Muscle layer of colon (tissue), 2 donors: ENCODE results near the gene WWOX.

Experiments used
- H3K27ac ChIP-seq: one replicate; pipeline ENCODE4 v1.7.0; 2013; ENCODE audit warnings: low read depth, mild to moderate bottlenecking, low read length, moderate library complexity
- H3K27me3 ChIP-seq, 2 donors: one replicate each; pipeline ENCODE4 v1.7.0; 2013; ENCODE audit warnings: low read length in 2 of 2, mild to moderate bottlenecking in 2 of 2; ENCODE audit not compliant: insufficient read depth in 2 of 2, control insufficient read depth in 1 of 2
- H3K36me3 ChIP-seq: one replicate; pipeline ENCODE4 v1.7.0; 2013; ENCODE audit warnings: mild to moderate bottlenecking, low read length; ENCODE audit not compliant: insufficient read depth
- H3K4me1 ChIP-seq: one replicate; pipeline ENCODE4 v1.7.0; 2013; ENCODE audit warnings: mild to moderate bottlenecking, low read length; ENCODE audit not compliant: insufficient read depth
- H3K4me3 ChIP-seq, 2 donors: one replicate each; pipeline ENCODE4 v1.7.0; 2013; ENCODE audit warnings: low read length in 2 of 2, low read depth in 1 of 2, mild to moderate bottlenecking in 1 of 2, moderate library complexity in 1 of 2
- H3K9ac ChIP-seq: one replicate; pipeline ENCODE4 v1.7.0; 2013; ENCODE audit warnings: low read length
- H3K9me3 ChIP-seq: one replicate; pipeline ENCODE4 v1.7.0; 2013; ENCODE audit warnings: mild to moderate bottlenecking, low read length
- donor health status: abdominal sarcoma.
- donor health status: Adenocarcinoma of cecum.

Gene WWOX

GRCh38 chr16:79130616-79131015 is 1031.2 kb downstream of the WWOX start:
- H3K4me3 ChIP-seq: no peak overlapping the region
- H3K36me3 ChIP-seq: no peaks in the 10 kb centered on the region
- H3K9ac ChIP-seq: no peak overlapping the region
- H3K9me3 ChIP-seq: no peaks in the 10 kb centered on the region
- no peaks in the 10 kb centered on the region for H3K27me3 ChIP-seq
- peaks cover 19% of the 10 kb centered on the region for H3K4me1 ChIP-seq
- H3K27ac ChIP-seq: no peak overlapping the region

GRCh38 chr16:79131321-79132075 is 1032.0 kb downstream of the WWOX start:
- no peak overlapping the region for H3K9ac ChIP-seq
- H3K4me3 ChIP-seq: no peak overlapping the region
- no peaks in the 10 kb centered on the region for H3K27me3 ChIP-seq
- H3K27ac ChIP-seq: no peak overlapping the region
- H3K36me3 ChIP-seq: no peaks in the 10 kb centered on the region
- H3K9me3 ChIP-seq: no peaks in the 10 kb centered on the region
- peaks cover 19% of the 10 kb centered on the region for H3K4me1 ChIP-seq

GRCh38 chr16:79132701-79133100 is 1033.2 kb downstream of the WWOX start:
- Histone ChIP-seq H3K4me1 (peaks cover 19% of the 10 kb centered on the region), H3K27ac (no peak overlapping the region), H3K9me3 (no peaks in the 10 kb centered on the region), H3K4me3 (no peak overlapping the region), H3K27me3 (no peaks in the 10 kb centered on the region), H3K36me3 (no peaks in the 10 kb centered on the region), H3K9ac (no peak overlapping the region)

- Histone ChIP-seq H3K4me3 (no peak overlapping the region), H3K9me3 (no peaks in the 10 kb centered on the region), H3K9ac (no peak overlapping the region)
These were observed 1034.8 kb downstream of the WWOX start for GRCh38 chr16:79134300-79134699.

DNA sequence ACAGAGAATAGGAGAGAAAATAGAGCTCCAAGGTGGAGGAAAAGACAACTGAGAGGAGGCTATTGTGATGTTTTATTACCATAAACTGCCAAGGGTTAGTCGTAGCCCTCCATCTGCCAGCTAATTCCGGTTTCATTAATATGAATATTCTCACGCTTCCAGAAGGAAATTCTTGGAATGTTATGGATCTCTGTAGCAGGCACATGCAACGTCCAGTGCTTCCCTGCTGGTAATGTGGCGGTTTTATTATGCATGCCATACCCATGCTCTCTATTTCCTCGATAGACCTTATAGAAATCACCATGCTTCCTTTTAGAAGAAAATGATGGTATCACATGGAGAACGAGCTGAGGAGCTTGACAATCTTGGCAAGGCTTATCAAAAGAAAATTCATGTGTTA is 1037.5 kb downstream of the WWOX start:
- H3K27ac ChIP-seq: no peak overlapping the region
- H3K27me3 ChIP-seq: no peaks in the 10 kb centered on the region
- H3K9ac ChIP-seq: no peak overlapping the region
- no peaks in the 10 kb centered on the region for H3K36me3 ChIP-seq
- H3K4me3 ChIP-seq: no peak overlapping the region
- no peaks in the 10 kb centered on the region for H3K9me3 ChIP-seq
- peaks cover 19% of the 10 kb centered on the region for H3K4me1 ChIP-seq

More at GRCh38 chr16:79134300-79134699, 1034.8 kb downstream of the WWOX start:
- Histone ChIP-seq H3K27me3 (no peaks in the 10 kb centered on the region), H3K27ac (no peak overlapping the region), H3K36me3 (no peaks in the 10 kb centered on the region), H3K4me1 (peaks cover 19% of the 10 kb centered on the region)

- no peak overlapping the region for H3K27ac ChIP-seq
- H3K36me3 ChIP-seq: no peaks in the 10 kb centered on the region
- H3K9me3 ChIP-seq: no peaks in the 10 kb centered on the region
- no peak overlapping the region for H3K9ac ChIP-seq
- no peaks in the 10 kb centered on the region for H3K27me3 ChIP-seq
- no peak overlapping the region for H3K4me3 ChIP-seq
- H3K4me1 ChIP-seq: peaks cover 13% of the 10 kb centered on the region
These were observed 1038.0 kb downstream of the WWOX start for GRCh38 chr16:79137426-79137939.

GRCh38 chr16:79139799-79140198 is 1040.3 kb downstream of the WWOX start:
- no peaks in the 10 kb centered on the region for H3K36me3 ChIP-seq
- H3K9ac ChIP-seq: no peak overlapping the region
- H3K4me1 ChIP-seq: no peaks in the 10 kb centered on the region
- no peak overlapping the region for H3K4me3 ChIP-seq
- H3K27ac ChIP-seq: no peak overlapping the region
- no peaks in the 10 kb centered on the region for H3K9me3 ChIP-seq
- no peaks in the 10 kb centered on the region for H3K27me3 ChIP-seq

GRCh38 chr16:79143026-79143425 is 1043.6 kb downstream of the WWOX start:
- H3K36me3 ChIP-seq: no peaks in the 10 kb centered on the region
- no peaks in the 10 kb centered on the region for H3K27me3 ChIP-seq
- H3K9ac ChIP-seq: no peak overlapping the region

GRCh38 chr16:79150151-79150550 is 1050.7 kb downstream of the WWOX start:
- no peaks in the 10 kb centered on the region for H3K36me3 ChIP-seq
- no peaks in the 10 kb centered on the region for H3K4me1 ChIP-seq
- no peaks in the 10 kb centered on the region for H3K9me3 ChIP-seq
- H3K4me3 ChIP-seq: no peak overlapping the region
- H3K27me3 ChIP-seq: no peaks in the 10 kb centered on the region
- H3K27ac ChIP-seq: no peak overlapping the region
- no peak overlapping the region for H3K9ac ChIP-seq

More at GRCh38 chr16:79143026-79143425, 1043.6 kb downstream of the WWOX start:
- H3K4me1 ChIP-seq: no peaks in the 10 kb centered on the region
- H3K9me3 ChIP-seq: no peaks in the 10 kb centered on the region
- no peak overlapping the region for H3K27ac ChIP-seq
- no peak overlapping the region for H3K4me3 ChIP-seq

GRCh38 chr16:79150632-79151310 is 1051.3 kb downstream of the WWOX start:
- Histone ChIP-seq H3K9me3 (no peaks in the 10 kb centered on the region), H3K27ac (no peak overlapping the region)

DNA sequence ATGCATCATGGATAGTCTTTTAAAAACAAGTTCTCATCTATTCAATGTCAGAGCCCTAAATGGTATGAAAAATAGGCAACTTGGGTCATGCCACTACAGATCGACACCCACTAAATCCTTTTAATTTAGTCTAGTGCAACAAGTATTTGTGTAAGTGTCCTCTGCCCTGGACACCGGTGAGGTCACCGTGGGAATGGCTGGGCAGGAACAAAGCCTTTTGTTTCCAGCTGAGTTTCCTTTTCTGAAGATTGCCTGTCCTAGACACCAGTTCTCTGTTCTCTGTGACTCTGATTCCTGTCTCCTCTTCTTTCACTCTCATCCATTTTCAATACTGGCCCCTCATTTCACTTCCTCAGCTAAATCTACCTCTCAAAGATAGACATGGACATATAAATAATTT is 1054.6 kb downstream of the WWOX start:
- no peak overlapping the region for H3K9ac ChIP-seq
- H3K27me3 ChIP-seq: no peaks in the 10 kb centered on the region
- no peaks in the 10 kb centered on the region for H3K36me3 ChIP-seq
- H3K27ac ChIP-seq: no peak overlapping the region
- H3K4me3 ChIP-seq: no peak overlapping the region
- H3K9me3 ChIP-seq: no peaks in the 10 kb centered on the region
- H3K4me1 ChIP-seq: no peaks in the 10 kb centered on the region

More at GRCh38 chr16:79150632-79151310, 1051.3 kb downstream of the WWOX start:
- no peaks in the 10 kb centered on the region for H3K4me1 ChIP-seq
- H3K4me3 ChIP-seq: no peak overlapping the region
- H3K9ac ChIP-seq: no peak overlapping the region
- H3K27me3 ChIP-seq: no peaks in the 10 kb centered on the region
- no peaks in the 10 kb centered on the region for H3K36me3 ChIP-seq
